Prostate gland (tissue), 2 donors: ENCODE measurements around the gene CALHM6. TPM values are rescaled to one million over a fixed set of nuclear protein-coding genes. Genes with fewer than 3 reads are reported as not detected.

ENCODE experiments used
- DNase-seq: peaks from one replicate; pipeline ENCODE4 v3.0.0-alpha.2; 2019; ENCODE audit warnings: low spot score
- H3K27ac ChIP-seq, 2 donors: fragments of 200-600 bp; sonication (generic); 2 replicates each; pipeline ENCODE4 v1.5.1; 2017 to 2019
- H3K27me3 ChIP-seq: fragments of 200-600 bp; sonication (generic); replicated peaks from 2 replicates; pipeline ENCODE4 v1.5.1; 2019; ENCODE audit not compliant: insufficient read depth
- H3K36me3 ChIP-seq, 2 donors: fragments of 200-600 bp; sonication (generic); 1 replicate in 1 of 2; 2 replicates in 1 of 2; pipeline versions ENCODE4 v1.5.1 to v1.8.1; 2017 to 2019
- H3K4me1 ChIP-seq: fragments of 200-600 bp; sonication (generic); replicated peaks from 2 replicates; pipeline ENCODE4 v1.5.1; 2019
- H3K4me3 ChIP-seq, 2 donors: fragments of 200-600 bp; sonication (generic); 2 replicates each; pipeline ENCODE4 v1.5.1; 2017 to 2019
- H3K9me3 ChIP-seq: fragments of 200-600 bp; sonication (generic); 2 replicates; pipeline ENCODE4 v1.5.1; 2017
- CTCF ChIP-seq, 4 experiments: fragments of 200-600 bp in 2 of 4; fragments of 450-650 bp in 2 of 4; sonication (generic) in 2 of 4; IDR thresholded peaks; 1 replicate in 3 of 4; 2 replicates in 1 of 4; pipeline ENCODE4 v1.5.1; 2016 to 2019; ENCODE audit warnings: antibody characterized with exemption in 4 of 4, mild to moderate bottlenecking in 2 of 4, moderate library complexity in 2 of 4
- POLR2A ChIP-seq: fragments of 450-650 bp; IDR thresholded peaks from one replicate; pipeline ENCODE4 v1.6.1; 2016; ENCODE audit warnings: antibody characterized with exemption, mild to moderate bottlenecking
- POLR2AphosphoS5 ChIP-seq: sonication (generic); formaldehyde crosslinking; IDR thresholded peaks from one replicate; pipeline ENCODE4 v1.6.1; 2017; ENCODE audit warnings: antibody characterized with exemption
- WGBS: methylation state at CpG from one replicate; pipeline ENCODE4 v1.1.5; 2018; 5-methylcytosine and 5-hydroxymethylcytosine counted together
- intact Hi-C: fragments of 100-400 bp; cut with DNase I; formaldehyde crosslinking; loops from one replicate; pipeline ENCODE4 v1.14.2; 2022
- total RNA-seq, 2 donors: library from RNA; depleted of rRNA; stranded (reverse); fragments of >200 nt; gene quantifications; one replicate each; pipeline ENCODE4 v1.1.0, GENCODE V29; 2016

Gene CALHM6
- total RNA-seq, 2 donors from 2014 or later = 6.3 to 6.7 TPM

- no peaks in the 10 kb centered on the region for H3K27me3 ChIP-seq
- no peak overlapping the region for H3K27ac ChIP-seq
- H3K4me1 ChIP-seq = no peaks in the 10 kb centered on the region
- no peaks in the 10 kb centered on the region for H3K9me3 ChIP-seq
- no peak for DNase-seq
- H3K36me3 ChIP-seq = no peaks in the 10 kb centered on the region
- intact Hi-C loops = no loop called here
- TF ChIP-seq POLR2A (no peak), POLR2AphosphoS5 (no peak), CTCF (IDR thresholded peaks at IDR 0.05) (no peak)
- WGBS = 71% methylated on average over 7 of the region's 7 CpGs
- H3K4me3 ChIP-seq = no peak overlapping the region
Measured at GRCh38 chr6:116436586-116436985, 24.6 kb upstream of the CALHM6 start.

- H3K4me1 ChIP-seq = no peaks in the 10 kb centered on the region
- no peak for DNase-seq
- H3K4me3 ChIP-seq = no peak overlapping the region
- H3K27ac ChIP-seq = no peak overlapping the region
- TF ChIP-seq POLR2A (no peak), CTCF (IDR thresholded peaks at IDR 0.05) (no peak), POLR2AphosphoS5 (no peak)
- H3K36me3 ChIP-seq = no peaks in the 10 kb centered on the region
- intact Hi-C loops = no loop called here
- H3K27me3 ChIP-seq = no peaks in the 10 kb centered on the region
- H3K9me3 ChIP-seq = no peaks in the 10 kb centered on the region
Measured at GRCh38 chr6:116437656-116438055, 23.5 kb upstream of the CALHM6 start.

- H3K4me1 ChIP-seq = no peaks in the 10 kb centered on the region
- H3K27me3 ChIP-seq = no peaks in the 10 kb centered on the region
- DNase-seq = no peak
- WGBS = 39% methylated on average over 6 of the region's 6 CpGs
- no peak overlapping the region for H3K4me3 ChIP-seq
- H3K36me3 ChIP-seq = no peaks in the 10 kb centered on the region
- H3K9me3 ChIP-seq = no peaks in the 10 kb centered on the region
- intact Hi-C loops = no loop called here
- TF ChIP-seq CTCF (IDR thresholded peaks at IDR 0.05) (no peak), POLR2AphosphoS5 (no peak), POLR2A (no peak)
- no peak overlapping the region for H3K27ac ChIP-seq
Measured at GRCh38 chr6:116438590-116439448, 22.4 kb upstream of the CALHM6 start.

- H3K36me3 ChIP-seq = no peaks in the 10 kb centered on the region
- no peak for TF ChIP-seq POLR2AphosphoS5
- 68% methylated on average over 1 of the region's 1 CpG for WGBS
- intact Hi-C loops = no loop called here
- H3K27ac ChIP-seq = no peak overlapping the region
- H3K4me1 ChIP-seq = no peaks in the 10 kb centered on the region
- no peaks in the 10 kb centered on the region for H3K27me3 ChIP-seq
- no peaks in the 10 kb centered on the region for H3K9me3 ChIP-seq
- H3K4me3 ChIP-seq = no peak overlapping the region
- no peak for DNase-seq
Measured at GRCh38 chr6:116439522-116440051, 21.6 kb upstream of the CALHM6 start.

- H3K27me3 ChIP-seq = no peaks in the 10 kb centered on the region
- no peaks in the 10 kb centered on the region for H3K9me3 ChIP-seq
- no peaks in the 10 kb centered on the region for H3K36me3 ChIP-seq
- DNase-seq = no peak
- TF ChIP-seq POLR2AphosphoS5 = no peak
- no peak for TF ChIP-seq CTCF (IDR thresholded peaks at IDR 0.05)
- no peak for TF ChIP-seq POLR2A
- H3K27ac ChIP-seq = no peak overlapping the region
- WGBS = 91% methylated on average over 2 of the region's 2 CpGs
- intact Hi-C loops = no loop called here
- H3K4me3 ChIP-seq = no peak overlapping the region
- no peaks in the 10 kb centered on the region for H3K4me1 ChIP-seq
Measured at GRCh38 chr6:116443105-116443504, 18.1 kb upstream of the CALHM6 start.
